Measurements from ENCODE around the gene WDFY4. TPM values are rescaled to one million over a fixed set of nuclear protein-coding genes. Genes with fewer than 3 reads are reported as not detected.

Gene WDFY4
- total and polyA plus RNA-seq, 11 donors = 0.46 to 19.8 (median 1.0) TPM

GRCh38 chr10:48794074-48794473, 109.4 kb downstream of the WDFY4 start:
- Histone ChIP-seq H3K9me3 (no peaks in the 10 kb centered on the region), H3K4me3 (no peak overlapping the region), H3K27ac (no peak overlapping the region), H3K27me3 (no peaks in the 10 kb centered on the region), H3K4me1 (peaks cover 0 to 30% (median 6%) of the 10 kb centered on the region in 12 donors), H3K36me3 (peaks cover 0 to 5% (median 0%) of the 10 kb centered on the region in 9 donors)
- 66 to 73% (median 69%) methylated on average over 9 of the region's 9 CpGs for WGBS, 4 donors
- ATAC-seq (peak in 1 of 4 donors; percentile 50), DNase-seq (no peak)
- TF ChIP-seq POLR2A (IDR thresholded peaks at IDR 0.05) = no peak
- TF ChIP-seq CTCF (IDR thresholded peaks at IDR 0.05) = no peak
- intact Hi-C loops (cut with DNase I) = no loop called here

- ATAC-seq (no peak), DNase-seq (no peak)
- Histone ChIP-seq H3K27ac (no peak overlapping the region), H3K36me3 (no peaks in the 10 kb centered on the region), H3K4me3 (no peak overlapping the region), H3K9me3 (no peaks in the 10 kb centered on the region), H3K4me1 (peaks cover 0 to 57% (median 15%) of the 10 kb centered on the region in 12 donors), H3K27me3 (no peaks in the 10 kb centered on the region)
- TF ChIP-seq POLR2A (IDR thresholded peaks at IDR 0.05) (no peak), CTCF (IDR thresholded peaks at IDR 0.05) (no peak)
- WGBS, 4 donors = 92 to 100% (median 98%) methylated on average over 2 of the region's 2 CpGs
- intact Hi-C loops (cut with DNase I) = no loop called here
Measured at GRCh38 chr10:48796713-48797245, 112.1 kb downstream of the WDFY4 start.

GRCh38 chr10:48797830-48798229, 113.2 kb downstream of the WDFY4 start:
- Histone ChIP-seq H3K27ac (peak overlapping the region in 1 of 12 donors; percentile 94), H3K9me3 (no peaks in the 10 kb centered on the region), H3K36me3 (no peaks in the 10 kb centered on the region), H3K27me3 (no peaks in the 10 kb centered on the region), H3K4me3 (no peak overlapping the region), H3K4me1 (peaks cover 0 to 48% (median 14%) of the 10 kb centered on the region in 12 donors)
- DNase-seq = no peak
- TF ChIP-seq CTCF (IDR thresholded peaks at IDR 0.05) (no peak), POLR2A (IDR thresholded peaks at IDR 0.05) (no peak)
- ATAC-seq = no peak
- intact Hi-C loops (cut with DNase I) = no loop called here
- 85 to 89% (median 86%) methylated on average over 4 of the region's 4 CpGs for WGBS, 4 donors

GRCh38 chr10:48798481-48799254, 114.0 kb downstream of the WDFY4 start:
- intact Hi-C loops (cut with DNase I) = no loop called here
- no peak overlapping the region for H3K4me3 ChIP-seq
- peaks cover 0 to 48% (median 12%) of the 10 kb centered on the region in 12 donors for H3K4me1 ChIP-seq
- no peaks in the 10 kb centered on the region for H3K27me3 ChIP-seq
- DNase-seq (no peak), ATAC-seq (no peak)
- peak overlapping the region in 2 of 12 donors; percentile 86 to 94 for H3K27ac ChIP-seq
- H3K9me3 ChIP-seq = no peaks in the 10 kb centered on the region
- no peaks in the 10 kb centered on the region for H3K36me3 ChIP-seq
- TF ChIP-seq POLR2A (IDR thresholded peaks at IDR 0.05) (no peak), CTCF (IDR thresholded peaks at IDR 0.05) (no peak)
- 73 to 82% (median 77%) methylated on average over 5 of the region's 5 CpGs for WGBS, 4 donors
